GM13976 (cell line): ENCODE results near the gene LPP.
"Not testable (repeated sequence)": the region's sequence is repeated elsewhere in the genome, so short reads cannot be mapped to it uniquely, and the experiment has no call there.

Experiments
- DNase-seq: peaks from one replicate; pipeline ENCODE4 v3.0.0; 2012; ENCODE audit warnings: low spot score
- in situ Hi-C: fragments of 300-500 bp; cut with MboI; formaldehyde crosslinking; loops from one replicate; pipeline ENCODE4 v1.12.0; 2022; ENCODE audit warnings: low sequenced_read_pairs, mixed read lengths, inconsistent platforms; ENCODE audit not compliant: unreplicated experiment
- TF ChIP-seq, protein P1 (sequence below): IDR thresholded peaks from 2 replicates; pipeline ENCODE4 v1.5.1; 2012; ENCODE audit warnings: borderline replicate concordance, mild to moderate bottlenecking; ENCODE audit not compliant: insufficient read depth; ENCODE audit errors: extremely low read depth, missing control alignments, control extremely low read depth

Gene LPP

DNA sequence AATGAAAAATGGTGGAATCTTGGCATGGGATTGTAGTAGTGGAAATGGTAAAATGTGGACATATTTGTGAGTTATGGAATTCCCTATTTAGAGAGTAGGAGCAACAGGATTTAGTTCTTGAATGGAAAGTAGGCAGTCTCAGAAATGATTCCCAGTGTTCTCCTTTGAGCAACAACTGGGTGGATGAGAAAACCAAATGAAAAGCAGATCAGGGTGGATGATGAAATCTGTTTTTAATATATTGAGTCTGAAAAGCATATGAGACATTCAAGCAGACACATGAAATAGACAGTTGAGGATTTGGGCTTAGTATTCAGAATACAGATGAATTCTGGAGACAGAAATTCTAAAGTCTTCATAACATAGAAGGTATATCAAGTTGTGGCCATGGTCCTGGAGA lies 451.3 kb downstream of the LPP start:
- in situ Hi-C loops = no loop called here
- TF ChIP-seq, protein P1, sequence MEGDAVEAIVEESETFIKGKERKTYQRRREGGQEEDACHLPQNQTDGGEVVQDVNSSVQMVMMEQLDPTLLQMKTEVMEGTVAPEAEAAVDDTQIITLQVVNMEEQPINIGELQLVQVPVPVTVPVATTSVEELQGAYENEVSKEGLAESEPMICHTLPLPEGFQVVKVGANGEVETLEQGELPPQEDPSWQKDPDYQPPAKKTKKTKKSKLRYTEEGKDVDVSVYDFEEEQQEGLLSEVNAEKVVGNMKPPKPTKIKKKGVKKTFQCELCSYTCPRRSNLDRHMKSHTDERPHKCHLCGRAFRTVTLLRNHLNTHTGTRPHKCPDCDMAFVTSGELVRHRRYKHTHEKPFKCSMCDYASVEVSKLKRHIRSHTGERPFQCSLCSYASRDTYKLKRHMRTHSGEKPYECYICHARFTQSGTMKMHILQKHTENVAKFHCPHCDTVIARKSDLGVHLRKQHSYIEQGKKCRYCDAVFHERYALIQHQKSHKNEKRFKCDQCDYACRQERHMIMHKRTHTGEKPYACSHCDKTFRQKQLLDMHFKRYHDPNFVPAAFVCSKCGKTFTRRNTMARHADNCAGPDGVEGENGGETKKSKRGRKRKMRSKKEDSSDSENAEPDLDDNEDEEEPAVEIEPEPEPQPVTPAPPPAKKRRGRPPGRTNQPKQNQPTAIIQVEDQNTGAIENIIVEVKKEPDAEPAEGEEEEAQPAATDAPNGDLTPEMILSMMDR = no peak

DNA sequence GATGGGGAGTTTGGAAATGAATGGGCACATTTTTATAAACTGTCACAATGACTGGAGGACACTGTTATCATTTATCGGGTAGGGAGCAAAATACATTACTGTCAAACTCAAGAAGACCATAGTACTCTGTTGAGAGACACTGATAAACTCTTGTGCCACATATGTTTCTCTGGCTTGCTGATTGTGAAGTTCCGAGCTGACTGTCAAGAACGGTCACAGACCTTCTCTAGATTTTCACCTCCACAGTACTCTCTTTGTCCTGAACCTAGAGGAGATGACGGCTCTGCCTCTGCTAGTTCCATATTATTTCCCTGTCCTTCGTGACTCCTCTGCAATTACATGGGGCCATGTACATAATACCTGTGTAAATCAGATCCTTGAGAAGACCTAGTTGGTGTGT lies 451.9 kb downstream of the LPP start:
- DNase-seq = no peak
- in situ Hi-C loops = no loop called here
- TF ChIP-seq, protein P1 = no peak

More for the DNA sequence above, 451.3 kb downstream of the LPP start:
- no peak for DNase-seq

DNA sequence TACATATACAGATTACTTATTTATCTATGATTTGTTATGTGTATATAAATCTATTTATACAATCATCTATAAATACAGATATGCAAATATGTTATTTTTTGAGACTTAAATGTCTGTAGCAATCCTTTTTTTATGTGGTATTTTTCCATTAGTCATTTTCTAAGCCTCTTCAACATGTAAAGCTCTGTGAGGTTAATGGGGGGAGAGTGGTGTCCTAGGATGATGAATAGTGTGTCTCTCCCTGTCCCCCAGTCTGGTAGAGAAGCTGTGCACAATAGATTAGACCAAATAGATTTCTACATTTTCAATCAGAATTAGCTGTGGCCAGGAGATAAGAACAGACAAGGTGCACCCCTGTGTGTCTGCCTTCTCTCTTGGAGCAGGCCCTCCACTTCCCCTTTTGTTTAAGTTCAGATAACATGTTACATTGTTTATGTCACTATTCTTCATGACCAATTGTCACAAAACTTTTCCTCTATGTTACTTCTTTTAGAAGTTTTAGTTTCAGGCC lies 453.9 kb downstream of the LPP start:
- in situ Hi-C loops = no loop called here
- TF ChIP-seq, protein P1 = no peak

DNA sequence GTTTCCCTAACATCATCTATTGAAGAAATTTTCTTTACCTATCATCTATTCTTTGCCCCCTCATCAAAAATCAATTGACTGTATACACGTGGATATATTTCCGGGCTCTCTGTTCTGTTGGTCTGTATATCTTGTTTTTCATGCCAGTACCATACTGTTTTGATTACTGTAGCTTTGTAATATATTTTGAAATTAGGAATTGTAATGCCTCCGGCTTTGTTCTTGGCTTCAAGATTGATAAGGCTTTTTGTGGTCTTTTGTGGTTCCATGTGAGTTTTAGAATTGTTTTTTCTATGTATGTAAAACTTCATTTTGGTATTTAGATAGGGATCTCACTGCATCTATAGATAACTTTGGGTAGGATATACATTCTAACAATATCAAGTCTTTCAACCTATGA lies 454.4 kb downstream of the LPP start:
- TF ChIP-seq, protein P1 = no peak
- DNase-seq = no peak
- in situ Hi-C loops = no loop called here

More for the DNA sequence above, 453.9 kb downstream of the LPP start:
- no peak for DNase-seq

DNA sequence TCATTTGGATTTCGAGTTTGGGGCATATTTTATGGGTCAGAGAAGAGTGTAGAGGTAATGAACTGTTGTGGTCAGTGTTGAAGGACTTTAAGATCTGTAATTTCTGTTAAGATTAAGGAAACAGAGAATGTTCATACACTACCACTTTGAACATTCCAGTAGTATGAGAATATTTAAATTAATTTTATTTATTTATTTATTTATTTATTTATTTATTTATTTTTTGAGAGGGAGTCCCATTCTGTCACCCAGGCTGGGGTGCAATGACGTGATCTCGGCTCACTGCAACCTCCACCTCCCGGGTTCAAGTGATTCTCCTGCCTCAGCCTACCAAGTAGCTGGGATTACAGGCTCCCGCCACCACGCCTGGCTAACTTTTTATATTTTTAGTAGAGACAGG lies 459.8 kb downstream of the LPP start:
- DNase-seq, in situ Hi-C loops: not testable (repeated sequence)

DNA sequence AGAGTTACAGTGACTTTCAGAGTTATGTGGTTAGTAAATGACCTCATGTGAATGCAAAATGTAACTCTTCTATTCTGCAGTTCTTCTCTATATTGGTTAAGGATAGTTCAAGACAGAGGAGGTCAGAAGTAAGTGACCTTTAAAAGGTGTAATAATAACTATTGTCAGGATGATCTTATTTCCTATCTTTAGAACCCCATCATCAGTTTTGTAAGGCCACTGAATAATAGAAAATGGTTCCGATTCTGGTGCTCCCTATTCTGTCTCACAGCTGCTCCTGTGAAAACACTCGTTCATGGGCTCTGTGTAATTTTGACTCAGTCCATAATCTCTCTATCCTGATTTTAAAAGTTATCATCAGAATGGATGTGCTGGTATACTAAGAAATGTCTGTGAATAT lies 463.3 kb downstream of the LPP start:
- in situ Hi-C loops = no loop called here
- TF ChIP-seq, protein P1 = no peak
- DNase-seq = no peak

DNA sequence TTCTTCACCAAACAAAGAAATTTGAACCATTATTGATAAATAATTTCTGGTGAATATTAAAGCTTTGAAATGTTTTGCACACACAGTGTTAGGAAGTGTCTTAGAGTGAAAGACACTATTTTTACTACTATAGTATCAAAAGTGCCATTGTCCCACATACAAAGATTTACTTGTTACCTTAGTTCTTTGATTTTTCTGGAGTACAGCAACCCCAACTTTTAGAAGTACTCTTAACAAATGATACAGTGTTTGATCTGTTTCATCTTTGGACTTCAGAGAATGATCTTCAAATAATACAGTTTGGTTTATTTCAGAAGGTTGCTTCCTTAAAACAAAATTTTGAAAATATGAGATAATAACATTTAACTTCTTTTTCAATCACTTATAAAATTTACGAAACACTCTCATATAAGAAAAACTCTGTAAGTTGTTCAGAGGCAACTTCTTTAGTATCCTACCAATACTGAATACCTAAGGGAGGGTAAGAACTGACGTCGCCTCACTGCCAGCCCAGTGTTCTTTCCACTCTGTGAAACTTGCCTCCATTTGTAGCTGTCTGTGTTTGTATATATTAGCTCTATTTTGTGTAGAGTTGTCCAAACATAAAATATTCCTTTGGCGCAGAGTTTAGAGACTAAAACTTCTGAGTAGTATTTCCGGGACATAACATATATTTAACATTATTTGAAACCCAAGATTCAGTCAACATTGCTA lies 464.2 kb downstream of the LPP start:
- TF ChIP-seq, protein P1 = no peak
- in situ Hi-C loops = no loop called here
- no peak for DNase-seq
